Measurements from ENCODE around the gene TEDC2. TPM values are rescaled to one million over a fixed set of nuclear protein-coding genes. Genes with fewer than 3 reads are reported as not detected.

Gene TEDC2
- total and polyA plus RNA-seq, 2 experiments from 2014 or later, result 27.3 to 34.4 TPM

DNA sequence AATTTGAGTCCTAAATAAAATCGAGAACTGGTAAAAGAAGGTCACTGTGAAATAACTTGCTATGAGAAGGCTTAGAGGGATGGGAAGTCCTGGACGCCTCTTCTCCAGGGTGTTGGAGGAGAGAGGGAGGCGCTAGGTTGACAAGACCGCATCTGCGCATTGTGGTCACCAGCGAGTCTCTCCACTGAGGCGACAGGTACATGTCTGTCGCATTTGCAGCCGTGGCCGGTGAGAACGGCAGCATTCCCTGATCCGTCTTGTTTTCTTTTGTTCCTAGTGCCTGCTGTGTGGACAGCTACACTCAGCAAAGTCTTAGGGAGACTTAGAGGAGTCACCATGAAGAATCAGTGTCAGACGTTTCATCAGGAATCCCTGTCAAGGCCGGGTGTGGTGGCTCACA, 45.8 kb downstream of the TEDC2 start:
- H3K4me1 ChIP-seq (ENCODE audit: low read depth), result peaks cover 9% of the 10 kb centered on the region
- DNase-seq (ENCODE audit: low read depth in 1 of 2, low spot score in 1 of 2), result no peak
- no peaks in the 10 kb centered on the region for H3K27me3 ChIP-seq
- no peak overlapping the region for H3K4me3 ChIP-seq
- H3K9me3 ChIP-seq (ENCODE audit: low read depth), result no peaks in the 10 kb centered on the region
- TF ChIP-seq, protein P1, sequence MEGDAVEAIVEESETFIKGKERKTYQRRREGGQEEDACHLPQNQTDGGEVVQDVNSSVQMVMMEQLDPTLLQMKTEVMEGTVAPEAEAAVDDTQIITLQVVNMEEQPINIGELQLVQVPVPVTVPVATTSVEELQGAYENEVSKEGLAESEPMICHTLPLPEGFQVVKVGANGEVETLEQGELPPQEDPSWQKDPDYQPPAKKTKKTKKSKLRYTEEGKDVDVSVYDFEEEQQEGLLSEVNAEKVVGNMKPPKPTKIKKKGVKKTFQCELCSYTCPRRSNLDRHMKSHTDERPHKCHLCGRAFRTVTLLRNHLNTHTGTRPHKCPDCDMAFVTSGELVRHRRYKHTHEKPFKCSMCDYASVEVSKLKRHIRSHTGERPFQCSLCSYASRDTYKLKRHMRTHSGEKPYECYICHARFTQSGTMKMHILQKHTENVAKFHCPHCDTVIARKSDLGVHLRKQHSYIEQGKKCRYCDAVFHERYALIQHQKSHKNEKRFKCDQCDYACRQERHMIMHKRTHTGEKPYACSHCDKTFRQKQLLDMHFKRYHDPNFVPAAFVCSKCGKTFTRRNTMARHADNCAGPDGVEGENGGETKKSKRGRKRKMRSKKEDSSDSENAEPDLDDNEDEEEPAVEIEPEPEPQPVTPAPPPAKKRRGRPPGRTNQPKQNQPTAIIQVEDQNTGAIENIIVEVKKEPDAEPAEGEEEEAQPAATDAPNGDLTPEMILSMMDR (IDR thresholded peaks at IDR 0.05; ENCODE audit: low read depth, low read length), result no peak
- peak overlapping the region; percentile 13 for H3K27ac ChIP-seq
- no peaks in the 10 kb centered on the region for H3K36me3 ChIP-seq

DNA sequence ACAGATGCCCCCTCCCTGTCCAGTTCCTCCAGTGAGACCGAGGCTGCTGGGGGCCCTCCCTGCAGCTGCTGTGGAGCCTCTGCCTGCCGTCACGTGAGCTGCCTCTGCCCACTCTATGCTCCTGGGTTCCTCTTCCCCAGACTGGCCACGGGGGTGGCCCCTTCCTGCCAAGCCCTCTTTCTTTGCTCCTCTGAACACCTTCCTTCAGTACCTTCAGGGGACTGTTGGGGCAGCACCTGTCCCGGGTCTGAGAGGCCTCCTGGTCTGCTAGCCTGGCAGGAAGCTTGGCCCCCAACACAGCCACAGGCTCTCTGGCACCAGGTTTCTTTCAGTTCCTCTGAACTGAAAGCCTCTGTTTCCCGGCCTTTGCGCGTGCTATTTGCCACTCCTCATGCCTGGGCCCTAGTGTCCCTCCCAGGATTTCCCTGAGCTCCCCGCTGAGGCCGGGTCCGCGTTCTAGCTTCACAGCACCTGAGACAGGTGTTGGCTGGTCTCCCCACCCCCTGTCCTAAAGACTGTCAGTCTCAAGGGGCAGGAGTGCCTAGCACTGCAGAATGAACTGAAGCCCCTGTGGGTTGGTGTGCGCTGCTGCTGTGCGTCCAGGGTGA, 47.2 kb downstream of the TEDC2 start:
- no peaks in the 10 kb centered on the region for H3K36me3 ChIP-seq
- DNase-seq (ENCODE audit: low read depth in 1 of 2, low spot score in 1 of 2), result no peak
- no peaks in the 10 kb centered on the region for H3K9me3 ChIP-seq (ENCODE audit: low read depth)
- TF ChIP-seq, protein P1 (IDR thresholded peaks at IDR 0.05; ENCODE audit: low read depth, low read length), result no peak
- no peak overlapping the region for H3K27ac ChIP-seq
- peaks cover 13% of the 10 kb centered on the region for H3K4me1 ChIP-seq (ENCODE audit: low read depth)
- H3K4me3 ChIP-seq, result no peak overlapping the region
- no peaks in the 10 kb centered on the region for H3K27me3 ChIP-seq

DNA sequence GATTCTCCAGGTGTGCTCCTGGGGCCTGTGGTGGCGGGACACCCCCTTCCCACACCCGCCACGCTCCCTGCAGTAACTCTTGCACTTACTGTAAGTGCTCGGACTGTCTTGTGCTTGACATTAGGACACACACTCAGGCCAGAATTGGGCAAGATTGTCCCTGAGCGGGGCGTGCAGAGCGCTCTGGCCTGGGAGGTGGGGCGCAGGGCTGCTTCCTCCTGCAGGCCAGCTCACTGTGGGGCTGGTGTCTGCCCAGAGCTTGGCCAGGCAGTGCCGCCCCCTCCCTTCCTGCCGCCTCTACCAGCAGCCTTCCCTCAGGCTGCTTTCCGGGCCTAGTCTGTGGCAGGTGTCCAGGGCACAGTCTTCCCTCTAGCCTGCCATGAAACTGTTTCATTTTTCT, 47.8 kb downstream of the TEDC2 start:
- no peak overlapping the region for H3K4me3 ChIP-seq
- no peak overlapping the region for H3K27ac ChIP-seq
- no peak for DNase-seq (ENCODE audit: low read depth in 1 of 2, low spot score in 1 of 2)
- H3K9me3 ChIP-seq (ENCODE audit: low read depth), result no peaks in the 10 kb centered on the region
- H3K4me1 ChIP-seq (ENCODE audit: low read depth), result peaks cover 18% of the 10 kb centered on the region
- H3K27me3 ChIP-seq, result no peaks in the 10 kb centered on the region
- TF ChIP-seq, protein P1 (IDR thresholded peaks at IDR 0.05; ENCODE audit: low read depth, low read length), result no peak
- no peaks in the 10 kb centered on the region for H3K36me3 ChIP-seq

DNA sequence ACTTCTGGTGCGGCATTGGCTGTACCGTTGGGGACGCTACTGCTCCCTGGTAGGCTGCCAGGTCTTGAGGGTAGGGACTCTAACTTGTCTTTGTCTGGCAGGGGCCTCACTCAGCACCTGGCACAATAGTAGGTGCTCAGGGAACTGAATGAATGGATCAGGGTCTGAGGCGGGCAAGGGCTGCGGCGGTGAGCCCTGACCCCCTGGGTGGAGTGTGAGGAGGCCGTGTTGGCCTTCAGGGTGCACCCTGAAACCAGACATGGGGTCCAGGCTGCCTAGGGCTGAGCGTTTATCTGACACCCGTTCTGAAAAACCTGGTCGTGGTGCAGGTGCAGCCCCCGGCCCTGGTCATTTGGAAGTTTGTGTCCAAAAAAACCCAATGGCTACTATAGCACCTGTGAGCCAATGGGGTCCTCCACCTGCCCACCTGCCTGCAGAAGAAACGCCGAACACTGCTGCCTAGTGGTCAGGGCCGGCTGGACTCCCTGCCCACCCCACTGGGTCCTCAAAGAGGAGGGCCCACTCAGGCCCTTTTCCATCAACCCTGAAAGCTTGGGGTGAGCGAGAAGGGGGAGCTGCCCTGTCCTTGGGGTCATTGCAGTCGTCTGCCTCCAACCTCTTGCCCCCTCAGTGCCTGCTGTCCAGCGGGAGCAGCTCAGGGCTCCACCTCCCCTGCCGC, 49.0 kb downstream of the TEDC2 start:
- Histone ChIP-seq H3K4me1 (ENCODE audit: low read depth) (peaks cover 18% of the 10 kb centered on the region), H3K27me3 (no peaks in the 10 kb centered on the region), H3K36me3 (no peaks in the 10 kb centered on the region), H3K27ac (no peak overlapping the region), H3K9me3 (ENCODE audit: low read depth) (no peaks in the 10 kb centered on the region), H3K4me3 (no peak overlapping the region)
- DNase-seq (ENCODE audit: low read depth in 1 of 2, low spot score in 1 of 2), result no peak
- TF ChIP-seq, protein P1 (IDR thresholded peaks at IDR 0.05; ENCODE audit: low read depth, low read length), result no peak

DNA sequence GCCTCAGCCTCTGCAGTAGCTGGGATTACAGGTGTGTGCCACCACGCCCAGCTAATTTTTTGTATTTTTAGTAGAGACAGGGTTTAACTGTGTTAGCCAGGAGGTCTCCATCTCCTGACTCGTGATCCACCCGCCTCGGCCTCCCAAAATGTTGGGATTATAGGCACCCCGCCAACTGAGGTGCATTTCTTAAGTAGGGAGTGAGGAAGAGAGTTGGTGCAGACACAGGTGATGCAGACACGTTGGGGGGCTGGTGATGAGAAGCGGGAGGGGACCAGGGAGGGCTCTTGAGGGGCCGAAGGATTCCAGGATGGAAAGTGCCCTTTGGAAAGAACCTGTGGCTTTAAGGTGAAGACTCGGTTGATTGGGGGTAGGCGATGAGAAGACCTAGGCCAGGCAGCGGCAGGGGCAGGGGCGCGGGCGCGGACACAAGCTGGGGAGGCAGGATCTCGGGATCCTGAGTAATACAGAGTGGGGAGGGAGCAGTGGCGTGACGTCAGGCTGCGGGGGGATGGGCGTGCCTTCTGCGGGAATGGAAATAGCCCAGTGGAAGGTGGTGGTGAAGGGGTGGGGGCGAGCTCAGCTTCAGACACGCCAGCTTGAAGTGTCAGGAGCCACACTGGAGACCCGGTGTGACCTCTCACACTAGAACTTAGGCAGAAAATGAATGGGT, 51.4 kb downstream of the TEDC2 start:
- Histone ChIP-seq H3K4me1 (ENCODE audit: low read depth) (peaks cover 25% of the 10 kb centered on the region), H3K36me3 (no peaks in the 10 kb centered on the region), H3K4me3 (no peak overlapping the region), H3K27me3 (no peaks in the 10 kb centered on the region), H3K27ac (no peak overlapping the region), H3K9me3 (ENCODE audit: low read depth) (no peaks in the 10 kb centered on the region)
- TF ChIP-seq, protein P1 (IDR thresholded peaks at IDR 0.05; ENCODE audit: low read depth, low read length), result no peak
- DNase-seq (ENCODE audit: low read depth in 1 of 2, low spot score in 1 of 2), result peak in 1 of 2 donors; percentile 63

Data from cardiac muscle cell (in vitro differentiated cells and primary cell).